Fibroblast of the aortic adventitia (primary cell): ENCODE measurements around the gene L3HYPDH. TPM values are rescaled to one million over a fixed set of nuclear protein-coding genes. Genes with fewer than 3 reads are reported as not detected.

Experiments
- DNase-seq: peaks from one replicate; pipeline ENCODE4 v3.0.0-alpha.2; 2010; ENCODE audit warnings: low read depth
- H3K4me3 ChIP-seq: 2 replicates; pipeline ENCODE4 v1.5.1; 2011; ENCODE audit warnings: low read depth, mild to moderate bottlenecking, control low read depth, low read length, moderate library complexity
- total RNA-seq: library from RNA; depleted of rRNA; stranded (reverse); fragments of >200 nt; gene quantifications from 2 replicates; pipeline ENCODE4 v1.2.3, GENCODE V29; 2012; ENCODE audit warnings: low replicate concordance
- TF ChIP-seq, protein P1 (sequence below): IDR thresholded peaks from 2 replicates; pipeline ENCODE4 v1.5.1; 2011; ENCODE audit warnings: mild to moderate bottlenecking, low read length, control low read depth, inconsistent platforms; ENCODE audit not compliant: insufficient read depth

Gene L3HYPDH
- total RNA-seq, result 16.7 and 28.7 TPM in 2 replicates

DNA sequence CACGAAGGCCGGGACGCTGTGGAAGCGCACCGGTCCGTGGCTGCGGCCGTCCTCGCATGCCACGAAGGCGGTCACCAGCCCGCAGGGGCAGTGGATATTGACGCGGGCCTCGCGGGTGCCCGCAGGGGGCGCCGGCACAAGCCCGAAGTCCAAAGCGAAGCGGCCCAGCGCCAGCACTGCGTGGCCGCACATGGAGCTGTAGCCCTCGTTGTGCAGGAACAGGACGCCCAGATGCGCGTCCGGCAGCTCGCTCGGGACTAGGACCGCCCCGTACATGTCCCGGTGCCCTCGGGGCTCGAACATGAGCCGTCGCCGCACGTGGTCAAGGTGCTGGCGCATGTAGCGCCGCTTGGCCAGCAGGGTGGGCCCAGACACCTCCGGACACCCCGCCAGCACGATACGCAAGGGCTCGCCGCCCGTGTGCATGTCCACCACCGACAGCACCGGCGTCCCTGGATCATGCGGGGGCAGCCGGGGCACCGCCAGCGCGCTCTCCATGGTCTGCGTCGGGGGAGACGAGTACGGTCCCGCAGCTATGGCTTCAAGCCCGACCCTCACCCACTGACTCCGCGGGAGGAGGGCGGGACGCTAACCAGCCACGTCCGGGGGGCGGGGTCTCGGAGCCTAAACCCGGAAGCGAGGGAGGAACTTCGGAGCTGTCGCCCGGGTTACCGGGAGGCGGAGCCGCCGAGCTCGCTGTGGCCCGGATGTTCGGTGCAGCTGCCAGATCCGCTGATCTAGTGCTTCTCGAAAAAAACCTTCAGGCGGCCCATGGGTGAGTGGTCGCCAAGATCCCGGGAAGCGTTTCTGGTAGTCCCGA is at the start of gene L3HYPDH, which contains the start of gene JKAMP:
TSS of gene L3HYPDH (minus strand) at position 590 of the 820 bp plus-strand sequence. CDS start at position 498, 92 bp downstream.
TSS of gene JKAMP (plus strand) at position 699 of the 820 bp plus-strand sequence. CDS start at position 772, 73 bp downstream.
- TF ChIP-seq, protein P1, sequence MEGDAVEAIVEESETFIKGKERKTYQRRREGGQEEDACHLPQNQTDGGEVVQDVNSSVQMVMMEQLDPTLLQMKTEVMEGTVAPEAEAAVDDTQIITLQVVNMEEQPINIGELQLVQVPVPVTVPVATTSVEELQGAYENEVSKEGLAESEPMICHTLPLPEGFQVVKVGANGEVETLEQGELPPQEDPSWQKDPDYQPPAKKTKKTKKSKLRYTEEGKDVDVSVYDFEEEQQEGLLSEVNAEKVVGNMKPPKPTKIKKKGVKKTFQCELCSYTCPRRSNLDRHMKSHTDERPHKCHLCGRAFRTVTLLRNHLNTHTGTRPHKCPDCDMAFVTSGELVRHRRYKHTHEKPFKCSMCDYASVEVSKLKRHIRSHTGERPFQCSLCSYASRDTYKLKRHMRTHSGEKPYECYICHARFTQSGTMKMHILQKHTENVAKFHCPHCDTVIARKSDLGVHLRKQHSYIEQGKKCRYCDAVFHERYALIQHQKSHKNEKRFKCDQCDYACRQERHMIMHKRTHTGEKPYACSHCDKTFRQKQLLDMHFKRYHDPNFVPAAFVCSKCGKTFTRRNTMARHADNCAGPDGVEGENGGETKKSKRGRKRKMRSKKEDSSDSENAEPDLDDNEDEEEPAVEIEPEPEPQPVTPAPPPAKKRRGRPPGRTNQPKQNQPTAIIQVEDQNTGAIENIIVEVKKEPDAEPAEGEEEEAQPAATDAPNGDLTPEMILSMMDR, result peak; percentile 48

GRCh38 chr14:59532419-59532818 is 48.2 kb upstream of the L3HYPDH start:
- DNase-seq, result no peak
- H3K4me3 ChIP-seq, result no peak overlapping the region
- TF ChIP-seq, protein P1, result no peak

More for the DNA sequence above, at the start of gene L3HYPDH, which contains the start of gene JKAMP:
- peak within 1 kb of the TSS; percentile 95 for H3K4me3 ChIP-seq
- DNase-seq, result peak; percentile 94

DNA sequence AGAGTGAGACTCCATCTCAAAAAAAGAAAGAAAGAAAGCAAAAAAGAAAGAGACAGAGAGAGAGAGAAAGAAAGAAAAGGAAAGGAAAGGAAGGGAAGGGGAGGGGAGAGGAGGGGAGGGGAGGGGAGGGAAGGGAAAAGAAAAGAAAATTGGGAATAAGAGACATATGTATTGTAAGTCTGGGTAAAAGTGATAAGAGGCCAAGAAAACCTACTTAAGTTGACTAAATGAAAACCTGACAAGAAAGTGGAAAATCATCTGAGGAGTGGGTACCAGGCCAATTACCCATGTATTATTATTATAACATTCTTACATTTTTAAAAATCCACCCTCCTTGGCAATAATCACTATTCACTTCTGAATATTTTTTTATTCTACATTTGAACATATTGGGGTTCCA is 46.1 kb upstream of the L3HYPDH start:
- TF ChIP-seq, protein P1, result no peak
- DNase-seq, result no peak
- H3K4me3 ChIP-seq, result no peak overlapping the region

GRCh38 chr14:59529189-59529588 is 45.0 kb upstream of the L3HYPDH start:
- TF ChIP-seq, protein P1, result no peak
- no peak for DNase-seq
- no peak overlapping the region for H3K4me3 ChIP-seq

DNA sequence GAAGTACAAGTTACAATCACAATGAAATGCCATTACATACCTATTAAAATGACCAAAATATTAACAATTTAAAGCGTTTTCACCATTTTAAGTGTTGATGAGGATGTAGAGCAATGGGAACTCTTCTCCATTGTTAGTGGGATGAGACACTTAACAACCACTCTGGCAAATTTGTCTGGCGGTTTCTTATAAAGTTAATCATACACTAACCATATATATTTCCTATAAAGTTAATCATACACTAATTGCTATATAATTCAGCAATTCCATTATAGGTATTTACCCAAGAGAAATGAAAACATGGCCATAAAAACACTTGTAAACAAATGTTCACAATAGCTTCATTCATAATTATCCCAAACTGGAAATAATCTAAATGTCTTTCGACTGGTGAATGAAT is 36.0 kb upstream of the L3HYPDH start:
- H3K4me3 ChIP-seq, result no peak overlapping the region
- TF ChIP-seq, protein P1, result no peak
- no peak for DNase-seq

DNA sequence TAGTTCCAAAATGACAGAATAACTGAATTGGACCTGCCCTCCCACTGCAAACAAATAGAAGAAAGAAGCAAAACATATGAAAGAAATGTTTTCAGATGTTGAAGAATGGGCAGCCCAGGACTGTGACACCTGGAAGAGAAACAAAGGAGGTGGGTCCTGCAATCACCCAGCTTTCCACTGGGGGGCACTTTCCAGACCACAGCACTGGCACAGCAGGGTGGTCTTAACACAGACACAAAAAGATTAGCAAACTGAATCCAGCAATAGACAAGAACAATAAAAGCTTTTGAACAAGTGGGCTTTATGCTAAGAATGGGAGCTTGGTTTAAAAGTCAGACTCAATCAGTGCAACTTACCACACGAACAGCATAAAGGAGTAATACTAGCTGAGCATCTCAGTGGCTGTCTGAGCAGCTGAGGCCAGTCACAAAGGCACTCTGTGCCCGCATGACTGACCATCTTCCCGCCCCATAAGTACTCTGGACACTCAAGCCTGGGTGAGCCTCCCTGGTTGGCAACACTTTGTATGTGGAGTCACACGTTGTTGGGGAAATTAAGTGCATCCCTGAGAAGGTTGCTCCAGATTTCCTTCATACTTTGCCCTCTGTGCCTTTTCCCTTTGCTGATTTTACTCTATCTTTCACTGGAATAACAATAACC is 27.8 kb upstream of the L3HYPDH start:
- no peak for DNase-seq
- H3K4me3 ChIP-seq, result no peak overlapping the region
- TF ChIP-seq, protein P1, result peak; percentile 58
